ENCODE results near the gene PRR14.
A peak's percentile ranks its signal among the peaks of the same experiment; 100 is the strongest.
"Not testable (repeated sequence)": the region's sequence is repeated elsewhere in the genome, so short reads cannot be mapped to it uniquely, and the experiment has no call there.

Gene PRR14

DNA sequence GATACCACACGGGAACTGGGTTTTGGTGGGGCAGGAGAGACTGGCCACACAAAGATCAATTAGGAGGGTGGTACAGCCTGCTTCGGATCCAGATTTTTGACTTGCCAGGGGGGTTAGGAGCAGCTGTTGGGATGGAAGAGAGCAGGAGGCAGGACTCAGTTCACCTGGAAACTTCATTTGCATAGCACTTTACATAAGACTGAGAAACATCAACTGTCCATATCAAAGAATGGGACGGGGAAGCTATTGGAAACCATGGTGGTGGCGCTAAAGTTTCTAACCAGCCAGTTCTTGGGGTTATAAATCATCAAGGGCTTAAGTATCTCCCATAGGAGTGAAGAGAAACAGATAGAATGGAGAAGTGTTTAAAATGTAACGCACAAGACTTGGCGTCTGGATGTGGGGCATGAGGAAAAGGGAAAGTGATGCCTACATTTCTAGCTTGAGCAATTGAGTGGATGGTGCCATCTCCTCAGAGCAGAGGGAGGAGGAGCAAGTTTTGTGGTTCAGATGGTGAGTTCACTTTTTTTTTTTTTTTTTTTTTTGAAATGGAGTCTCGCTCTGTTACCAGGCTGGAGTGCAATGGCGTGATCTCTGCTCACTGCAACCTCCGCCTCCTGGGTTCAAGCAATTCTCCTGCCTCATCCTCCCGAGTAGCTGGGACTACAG, 41.8 kb downstream of the PRR14 start:
- DNase-seq (ENCODE audit: low spot score) = peak; percentile 36

GRCh38 chr16:30694926-30695693, 44.4 kb downstream of the PRR14 start:
- DNase-seq (ENCODE audit: low spot score) = no peak

DNA sequence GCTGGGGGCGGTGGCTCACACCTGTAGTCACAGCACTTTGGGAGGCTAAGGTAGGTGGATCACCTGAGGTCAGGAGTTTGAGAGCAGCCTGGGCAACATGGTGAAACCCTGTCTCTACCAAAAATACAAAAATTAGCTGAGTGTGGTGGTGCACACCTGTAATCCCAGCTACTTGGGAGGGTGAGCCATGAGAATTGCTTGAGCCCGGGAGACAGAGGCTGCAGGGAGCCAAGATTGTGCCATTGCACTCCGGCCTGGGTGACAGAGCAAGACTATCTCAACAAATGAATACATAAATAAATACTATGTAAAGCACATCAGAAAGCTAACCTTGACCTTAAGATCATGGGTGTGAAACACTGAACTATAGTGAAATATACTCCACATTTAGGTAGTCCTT, 45.9 kb downstream of the PRR14 start:
- DNase-seq (ENCODE audit: low spot score) = not testable (repeated sequence)

- DNase-seq (ENCODE audit: low spot score) = peak; percentile 91
Observed at GRCh38 chr16:30697264-30698138, 46.7 kb downstream of the PRR14 start.

GRCh38 chr16:30698139-30698815, 47.5 kb downstream of the PRR14 start:
- peak; percentile 95 for DNase-seq (ENCODE audit: low spot score)

DNA sequence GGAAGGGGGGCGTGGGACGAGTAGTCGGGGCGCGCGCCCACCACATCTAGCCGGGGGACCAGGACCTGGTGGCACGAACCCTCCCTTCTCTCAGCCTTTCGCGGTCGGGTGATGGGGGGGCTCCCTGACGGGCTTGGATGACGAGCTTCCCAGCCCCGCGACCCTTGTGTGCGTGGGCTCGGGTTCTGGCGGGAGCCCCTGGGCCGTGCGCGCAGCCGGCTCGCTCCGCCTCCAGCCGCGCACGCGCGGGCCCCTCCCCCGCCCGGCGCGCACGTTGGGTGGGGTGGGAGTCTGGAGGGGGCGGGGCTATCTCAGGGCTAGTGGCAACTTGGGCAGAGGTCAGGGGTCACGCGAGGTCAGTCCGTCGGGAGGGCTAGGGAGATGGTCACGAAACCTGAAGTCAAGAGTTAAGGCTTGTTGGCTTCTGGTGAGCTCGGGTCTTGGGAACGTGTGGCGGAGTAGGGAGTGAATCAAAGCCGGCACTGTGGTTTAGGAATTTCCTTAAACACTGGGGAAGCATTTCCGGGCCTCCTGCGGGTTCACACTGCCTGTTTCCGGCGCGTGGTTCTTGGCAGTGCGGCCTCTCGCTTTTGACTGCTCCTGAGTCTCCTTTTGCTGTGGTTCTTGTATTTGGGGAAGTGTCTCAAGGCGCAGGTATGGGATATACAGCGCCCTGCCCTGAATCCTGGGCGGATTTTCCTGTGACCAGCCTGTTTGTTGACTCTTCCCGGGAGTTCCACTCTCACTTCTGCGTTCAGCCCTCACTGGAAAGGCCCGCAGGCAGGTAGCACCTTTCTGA, 48.3 kb downstream of the PRR14 start, which contains the start of gene SRCAP:
SRCAP (plus strand) TSS at position 356 of the 799 bp plus-strand sequence. CDS start 1,654 bp downstream, outside the sequence.
- DNase-seq (ENCODE audit: low spot score) = peak; percentile 94

DNA sequence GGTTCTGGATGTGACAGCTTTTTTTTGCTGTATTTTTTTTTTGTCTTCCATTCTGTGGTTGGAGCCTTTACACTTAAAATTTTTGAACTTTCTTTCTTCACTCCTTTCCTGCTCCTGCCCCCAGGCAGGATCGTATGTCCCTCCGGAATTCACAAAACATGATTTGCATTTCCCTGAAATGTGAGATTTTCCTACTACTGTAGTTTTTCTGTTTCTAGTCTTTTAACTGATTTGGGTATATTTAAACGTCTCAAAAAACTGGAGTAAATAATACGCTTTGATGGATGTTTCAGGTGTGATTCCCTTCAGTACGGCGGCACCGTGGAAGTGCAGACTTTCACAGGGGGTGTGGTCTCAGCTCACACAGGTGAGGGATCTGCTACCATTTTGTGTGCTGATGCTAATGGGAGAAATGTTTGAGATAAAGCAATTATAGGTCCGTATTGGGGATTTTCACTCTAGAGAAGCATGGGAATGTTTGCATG, 48.9 kb downstream of the PRR14 start:
- DNase-seq (ENCODE audit: low spot score) = no peak

DNA sequence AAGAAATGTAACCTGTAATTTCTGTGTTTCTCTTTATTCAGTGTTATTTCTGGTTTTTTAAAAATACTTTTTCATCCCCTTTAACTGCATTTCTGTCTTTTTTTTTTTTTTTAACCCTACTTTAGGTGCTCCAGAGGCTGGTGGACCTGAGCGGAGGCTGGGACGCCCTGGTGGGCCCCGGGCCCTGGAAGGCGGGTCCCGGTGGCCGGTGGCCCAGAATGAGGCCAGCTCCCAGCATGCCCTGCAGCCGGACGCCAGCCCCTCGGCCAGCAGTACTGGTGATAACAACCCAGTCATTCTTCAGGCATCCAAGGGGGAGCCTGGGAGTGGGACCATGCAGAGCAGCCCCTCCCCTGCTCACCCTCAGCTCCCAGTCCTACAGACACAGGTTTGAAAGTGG, 49.7 kb downstream of the PRR14 start:
- DNase-seq (ENCODE audit: low spot score) = no peak

DNA sequence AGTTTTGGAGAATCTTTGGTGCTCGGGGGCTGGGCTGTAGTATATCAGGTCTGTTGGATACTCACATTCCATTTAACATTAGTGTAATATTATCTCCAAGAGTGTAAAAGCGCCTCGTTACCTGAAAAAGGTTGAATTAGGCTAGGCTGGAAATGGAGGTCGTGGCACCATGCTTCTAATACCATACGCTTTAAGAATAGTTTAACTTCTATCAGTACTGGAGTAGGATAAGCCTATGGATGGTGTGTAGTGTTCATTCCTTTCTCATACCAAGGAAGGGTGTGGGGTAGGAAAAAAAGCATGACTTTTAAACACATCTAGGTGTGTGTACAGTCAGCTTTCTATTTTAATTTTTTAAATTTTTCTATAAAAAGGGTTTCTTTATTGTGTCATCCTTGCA, 50.2 kb downstream of the PRR14 start:
- DNase-seq (ENCODE audit: low spot score) = no peak

- DNase-seq (ENCODE audit: low spot score) = not testable (repeated sequence)
Observed at GRCh38 chr16:30703071-30703470, 52.3 kb downstream of the PRR14 start.

GRCh38 chr16:30703971-30704370, 53.2 kb downstream of the PRR14 start:
- no peak for DNase-seq (ENCODE audit: low spot score)
